GM19463 (cell line): ENCODE results near the gene DEF6.

Experiments used
- ATAC-seq: cut with Tn5 transposase; IDR thresholded peaks from one replicate; pipeline ENCODE4 v1.9.1; 2021; ENCODE audit warnings: mild to moderate bottlenecking, moderate library complexity; ENCODE audit not compliant: unreplicated experiment

The DEF6 gene

GRCh38 chr6:35297601-35298481 is at the start of gene DEF6:
Gene DEF6, plus strand, starts transcription at chr6:35297818. Its CDS starts 39 bp downstream, at chr6:35297857.
- peak; percentile 87 for ATAC-seq

- ATAC-seq: no peak
Measured at GRCh38 chr6:35248300-35248699, 49.3 kb upstream of the DEF6 start.

GRCh38 chr6:35248965-35249364 is 48.7 kb upstream of the DEF6 start:
- no peak for ATAC-seq

GRCh38 chr6:35251949-35252348 is 45.7 kb upstream of the DEF6 start:
- ATAC-seq: no peak

- no peak for ATAC-seq
Measured at GRCh38 chr6:35253249-35253648, 44.4 kb upstream of the DEF6 start.

- no peak for ATAC-seq
Measured at GRCh38 chr6:35258336-35258735, 39.3 kb upstream of the DEF6 start.

GRCh38 chr6:35258858-35259193 is 38.8 kb upstream of the DEF6 start:
- ATAC-seq: peak; percentile 5

GRCh38 chr6:35259194-35259947 is 38.2 kb upstream of the DEF6 start, which contains the start of gene ZNF76:
Gene ZNF76, plus strand, starts transcription at chr6:35259735. Its CDS starts 21,417 bp downstream, at chr6:35281152.
- peak; percentile 89 for ATAC-seq

GRCh38 chr6:35259948-35260590 is 37.5 kb upstream of the DEF6 start:
- ATAC-seq: peak; percentile 38

- ATAC-seq: no peak
Measured at GRCh38 chr6:35260591-35261570, 36.7 kb upstream of the DEF6 start.

GRCh38 chr6:35262596-35262995 is 35.0 kb upstream of the DEF6 start:
- no peak for ATAC-seq

- ATAC-seq: no peak
Measured at GRCh38 chr6:35264550-35265274, 32.9 kb upstream of the DEF6 start.

- ATAC-seq: no peak
Measured at GRCh38 chr6:35265523-35265922, 32.1 kb upstream of the DEF6 start.

- no peak for ATAC-seq
Measured at GRCh38 chr6:35267446-35267845, 30.2 kb upstream of the DEF6 start.

- ATAC-seq: no peak
Measured at GRCh38 chr6:35267897-35268296, 29.7 kb upstream of the DEF6 start.

- ATAC-seq: no peak
Measured at GRCh38 chr6:35272005-35272404, 25.6 kb upstream of the DEF6 start.

GRCh38 chr6:35273822-35274559 is 23.6 kb upstream of the DEF6 start:
- no peak for ATAC-seq

- ATAC-seq: no peak
Measured at GRCh38 chr6:35275744-35276260, 21.8 kb upstream of the DEF6 start.

- no peak for ATAC-seq
Measured at GRCh38 chr6:35278708-35279107, 18.9 kb upstream of the DEF6 start.
